Activated CD4-positive, CD25-positive, alpha-beta regulatory T cell treated with anti-CD3 and anti-CD28 coated beads, Interleukin-2, amount 50 U/mL, for 72 hours (primary cell): ENCODE data around the gene USP15.
A peak's percentile ranks its signal among the peaks of the same experiment; 100 is the strongest.

Experiments
- DNase-seq: peaks from one replicate; pipeline ENCODE4 v3.0.0; 2021

USP15 gene

DNA sequence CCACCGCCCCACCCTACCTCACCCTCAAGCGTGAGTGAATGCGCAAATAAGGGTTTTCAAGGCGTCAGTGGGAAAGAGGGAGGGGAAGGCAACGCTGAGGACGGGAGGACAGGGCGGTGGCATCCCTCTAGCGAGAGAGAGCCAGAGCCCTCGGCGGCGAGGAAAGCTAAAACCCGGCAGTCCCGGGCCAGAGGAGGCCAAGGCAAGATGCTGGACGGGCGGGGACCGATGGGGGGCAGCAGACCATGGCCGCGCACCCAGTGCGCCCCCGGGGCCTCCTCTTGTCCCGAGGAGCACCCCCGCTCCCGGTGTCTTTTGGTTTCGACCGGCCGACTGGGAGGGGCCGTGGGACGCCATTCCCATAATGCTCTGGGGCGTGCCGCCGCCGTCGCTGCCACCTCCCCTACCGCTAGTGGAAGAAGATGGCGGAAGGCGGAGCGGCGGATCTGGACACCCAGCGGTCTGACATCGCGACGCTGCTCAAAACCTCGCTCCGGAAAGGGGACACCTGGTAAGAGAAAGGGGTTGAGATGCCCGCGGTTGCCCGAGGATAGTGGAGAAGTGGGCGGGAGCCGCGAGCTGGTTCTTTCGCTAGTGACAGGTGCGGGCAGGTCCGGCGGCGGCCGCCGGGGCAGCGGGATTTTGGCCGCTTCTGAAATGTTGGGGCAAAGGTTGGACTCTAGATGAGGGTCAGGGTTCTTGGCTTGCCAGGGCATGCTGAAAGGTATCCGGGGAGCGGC lies at the start of gene USP15:
USP15 (plus strand) TSS at position 412 of the 740 bp plus-strand sequence; CDS start at position 423, 11 bp downstream.
- DNase-seq = peak; percentile 94

DNA sequence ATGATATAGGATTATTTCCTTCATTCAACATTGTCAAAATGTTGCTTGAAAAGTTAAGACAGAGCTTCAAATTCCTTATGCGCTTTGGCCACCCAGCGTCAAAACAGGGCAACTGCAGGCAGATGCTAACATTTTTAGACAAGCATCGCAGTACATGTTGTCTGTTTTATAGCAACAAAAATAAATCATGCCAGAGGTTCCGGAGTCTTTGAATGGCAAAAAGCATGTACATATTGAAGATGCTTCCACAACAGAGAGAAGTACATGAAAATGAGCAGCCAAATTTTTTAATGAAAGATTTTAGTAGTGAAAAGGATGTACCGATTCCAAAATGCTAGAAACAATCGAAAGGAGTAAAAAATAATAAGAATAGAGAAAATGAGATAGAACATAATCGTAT lies 49.8 kb upstream of the USP15 start:
- DNase-seq = no peak

DNA sequence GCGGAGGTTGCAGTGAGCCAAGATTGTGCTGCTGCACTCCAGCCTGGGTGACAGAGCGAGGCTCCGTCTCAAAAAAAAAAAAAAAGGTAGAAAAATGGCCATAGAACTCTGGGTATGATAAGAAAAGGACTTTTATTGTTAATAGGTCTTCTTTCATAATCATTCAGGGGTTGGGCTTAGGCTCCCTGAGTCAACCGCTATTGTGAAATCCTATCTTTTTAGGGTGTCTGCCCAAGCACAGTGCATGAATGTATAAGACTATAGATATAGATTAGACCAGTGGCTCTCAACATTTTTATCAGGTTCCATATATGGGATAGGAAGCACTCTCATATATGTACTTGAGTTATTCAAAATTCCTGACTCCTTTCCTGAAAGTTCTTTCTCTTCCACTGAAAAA lies 48.7 kb upstream of the USP15 start:
- DNase-seq = no peak

DNA sequence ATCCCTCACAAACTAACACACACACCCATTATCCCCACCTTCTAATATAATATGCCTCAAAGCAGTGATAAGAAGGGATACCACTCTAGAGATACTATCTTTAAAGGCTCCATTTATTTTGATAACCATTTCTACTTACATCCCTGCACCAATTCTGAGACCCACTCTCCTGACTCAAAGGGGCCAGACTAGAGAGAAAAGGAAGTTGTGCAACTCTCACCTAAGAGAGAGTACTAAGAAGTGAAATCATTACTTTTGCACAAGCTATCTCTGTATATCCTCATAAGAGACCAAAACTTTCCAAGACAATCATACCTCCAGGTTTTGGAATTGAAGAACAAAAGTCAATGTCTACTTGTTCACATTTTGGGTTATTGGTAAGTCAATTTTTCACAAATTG lies 45.4 kb upstream of the USP15 start:
- no peak for DNase-seq

DNA sequence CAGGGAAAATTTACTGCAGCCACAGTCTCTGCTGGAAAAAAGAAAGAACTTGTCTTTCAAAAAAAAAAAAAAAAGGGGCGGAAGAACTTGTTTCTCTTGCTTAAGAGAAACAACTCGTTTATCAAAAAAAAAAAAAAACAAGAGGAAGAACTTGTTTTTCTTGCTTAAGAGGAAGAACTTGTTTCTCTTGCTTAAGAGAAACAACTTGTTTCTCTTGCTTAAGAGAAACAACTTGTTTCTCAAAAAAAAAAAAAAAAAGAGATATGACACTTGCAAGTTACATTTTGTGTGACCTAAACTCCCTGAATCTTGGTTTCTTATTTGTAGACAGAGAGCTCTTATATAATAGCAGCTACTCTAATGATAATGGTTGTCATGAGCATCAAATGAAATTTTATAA lies 44.7 kb upstream of the USP15 start:
- no peak for DNase-seq

DNA sequence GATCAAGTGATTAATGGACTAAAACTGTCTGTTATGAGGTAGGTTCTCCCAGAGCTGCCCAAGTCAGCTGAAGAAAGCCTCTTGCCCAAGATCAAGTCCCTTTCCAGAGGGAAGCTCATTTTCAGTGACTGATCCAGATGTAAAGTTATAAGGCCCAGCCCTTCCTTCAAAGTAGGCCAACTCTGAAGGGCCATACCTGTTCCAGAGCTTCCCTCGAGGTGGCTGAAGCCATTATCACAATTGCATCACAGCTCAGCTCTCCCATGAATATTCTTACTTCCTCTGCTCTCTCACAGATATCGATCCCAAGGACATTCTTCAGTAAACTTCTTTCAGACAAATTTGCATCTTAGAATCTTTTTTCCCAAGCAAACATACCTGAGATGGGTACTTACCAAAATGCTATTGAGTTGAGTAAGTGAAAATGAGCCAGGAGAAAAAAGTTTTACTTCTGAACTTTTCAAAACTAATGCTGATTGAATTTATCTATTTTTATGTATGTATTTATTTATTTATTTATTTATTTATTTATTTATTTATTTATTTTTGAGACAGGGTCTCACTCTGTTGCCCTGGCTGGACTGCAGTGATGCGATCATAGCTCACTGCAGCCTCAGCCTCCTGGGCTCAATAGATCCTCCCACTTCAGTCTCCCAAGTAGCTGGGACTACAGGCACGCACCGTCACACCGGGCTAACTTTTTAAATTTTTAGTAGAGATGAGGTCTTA lies 42.6 kb upstream of the USP15 start:
- no peak for DNase-seq

- no peak for DNase-seq
Observed at GRCh38 chr12:62221107-62221506, 39.1 kb upstream of the USP15 start.

DNA sequence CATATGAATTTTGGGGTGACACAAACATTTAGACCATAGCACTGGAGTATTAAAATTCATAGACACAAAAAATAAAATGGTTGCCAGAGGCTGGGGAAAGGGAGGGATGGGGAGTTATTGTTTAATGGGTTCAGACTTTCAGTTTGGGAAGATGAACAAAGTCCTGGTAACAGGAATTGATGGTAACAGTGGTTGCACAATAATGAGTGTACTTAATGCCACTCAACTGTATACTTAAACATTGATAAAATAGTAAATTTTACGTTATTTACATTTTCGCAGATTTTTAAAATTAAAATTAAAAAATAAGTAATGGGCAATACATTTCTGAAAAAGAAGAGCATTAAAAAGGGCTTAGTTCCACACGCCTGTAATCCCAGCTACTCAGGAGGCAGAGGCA lies 35.6 kb upstream of the USP15 start:
- DNase-seq = no peak

DNA sequence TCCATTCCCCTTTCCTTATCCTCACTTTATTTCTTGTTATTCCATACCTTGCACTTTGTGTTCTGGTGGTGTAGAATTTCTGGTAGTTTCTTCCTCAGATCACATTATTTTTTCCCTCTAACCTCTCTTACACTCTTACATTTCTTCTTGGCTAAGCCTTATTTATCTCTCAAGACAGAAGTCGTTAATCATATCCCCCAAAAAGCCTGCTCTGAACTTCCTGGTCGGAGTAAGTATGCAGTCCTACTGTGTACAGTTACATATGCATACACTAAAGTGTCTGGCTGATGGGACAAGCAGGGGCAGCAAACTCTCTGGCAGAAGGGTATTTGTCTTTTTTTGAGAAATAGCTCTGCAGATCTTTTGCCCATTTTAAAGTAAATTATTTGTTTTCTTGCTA lies 33.1 kb upstream of the USP15 start:
- DNase-seq = no peak

DNA sequence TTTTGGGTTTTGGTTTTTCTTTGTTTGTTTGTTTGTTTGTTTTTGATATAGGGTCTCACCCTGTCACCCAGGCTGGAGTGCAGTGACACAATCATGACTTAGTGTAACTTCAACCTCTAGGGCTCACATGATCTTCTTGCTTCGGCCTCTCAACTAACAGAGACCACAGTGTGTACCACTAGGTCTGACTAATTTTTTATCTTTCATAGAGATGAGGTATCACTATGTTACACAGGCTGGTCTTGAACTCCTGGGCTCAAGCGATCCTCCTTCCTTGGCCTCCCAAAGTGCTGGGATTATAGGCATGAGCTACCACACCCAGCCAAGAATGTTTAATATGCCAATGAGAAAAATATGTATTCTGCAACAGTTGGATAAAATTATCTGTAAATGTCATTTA lies 29.6 kb upstream of the USP15 start:
- DNase-seq = no peak

- no peak for DNase-seq
Observed at GRCh38 chr12:62232143-62232729, 28.0 kb upstream of the USP15 start.

- no peak for DNase-seq
Observed at GRCh38 chr12:62233805-62234204, 26.4 kb upstream of the USP15 start.

DNA sequence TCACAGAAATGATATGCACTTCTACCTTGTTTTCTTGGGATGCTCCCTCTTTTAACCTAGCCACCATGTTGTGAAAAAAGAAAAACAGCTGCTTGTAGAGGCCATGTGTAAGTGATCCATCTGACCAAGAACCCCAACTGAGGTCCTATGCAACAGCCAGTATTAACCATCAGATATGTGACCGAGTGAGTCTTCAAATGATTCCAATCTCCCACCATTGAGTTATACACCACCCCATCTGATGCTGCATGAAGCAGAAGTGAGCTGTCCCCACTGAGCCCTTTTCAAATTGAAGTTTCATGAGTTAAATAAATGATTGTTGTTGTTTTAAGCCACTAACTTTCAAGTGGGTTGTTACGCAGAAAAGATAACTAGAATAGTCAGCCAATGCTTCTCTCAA lies 20.6 kb upstream of the USP15 start:
- no peak for DNase-seq

DNA sequence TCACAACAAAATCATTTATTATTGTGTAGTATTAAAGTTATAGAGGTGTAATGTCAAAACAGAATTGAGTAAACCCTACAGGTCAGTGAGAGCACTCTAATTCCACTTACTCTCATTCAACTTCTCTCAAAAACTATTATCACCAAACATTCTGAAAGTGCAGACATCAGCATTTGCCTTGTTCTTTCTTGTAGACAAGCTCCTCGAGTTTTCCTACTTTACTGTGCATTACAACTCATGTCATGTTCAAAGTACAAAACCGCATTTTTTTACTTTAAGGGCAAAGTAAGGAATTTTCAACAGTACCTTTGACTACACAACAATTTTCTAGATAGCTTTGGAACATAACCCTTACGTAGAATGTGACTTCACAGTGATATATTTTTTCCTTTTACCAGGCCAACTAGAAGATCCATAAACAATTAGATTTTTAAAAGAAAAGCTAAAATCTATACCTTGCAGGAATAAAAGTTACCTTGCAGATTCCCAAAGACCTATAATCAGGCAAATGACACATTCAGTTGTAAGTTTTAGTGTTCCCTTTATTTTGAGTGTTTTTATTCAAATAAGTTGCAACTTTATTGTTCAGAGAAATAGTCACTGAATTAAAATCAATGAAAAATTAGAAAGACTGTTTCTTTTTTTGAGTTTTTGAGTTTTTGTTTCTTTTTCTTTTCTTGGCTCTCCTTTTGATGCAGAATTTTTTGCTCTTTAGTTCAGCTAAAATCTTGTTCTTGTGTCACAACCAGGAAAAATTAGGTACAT lies 12.7 kb upstream of the USP15 start:
- no peak for DNase-seq

GRCh38 chr12:62248873-62249272 lies 11.3 kb upstream of the USP15 start:
- DNase-seq = no peak

DNA sequence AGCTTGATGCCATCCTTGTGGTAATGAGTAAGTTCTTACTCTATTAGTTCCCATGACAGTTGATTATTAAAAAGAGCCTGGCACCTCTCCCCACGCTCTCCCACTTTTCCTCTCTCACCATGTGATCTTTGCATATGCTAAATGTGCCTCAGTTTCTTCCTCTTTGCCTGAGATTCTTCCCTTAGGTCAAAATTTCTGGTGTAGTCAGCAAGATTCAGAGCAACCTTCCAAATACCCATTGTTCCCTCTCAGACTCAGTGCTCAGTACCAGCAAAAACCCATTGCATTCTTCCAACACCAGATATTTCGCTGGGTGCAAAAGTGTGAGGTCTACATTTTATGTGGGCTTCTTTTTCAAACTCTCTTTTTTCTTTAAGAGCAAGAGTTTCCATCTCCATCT lies 10.8 kb upstream of the USP15 start:
- no peak for DNase-seq

- no peak for DNase-seq
Observed at GRCh38 chr12:62250671-62251608, 9.3 kb upstream of the USP15 start.

DNA sequence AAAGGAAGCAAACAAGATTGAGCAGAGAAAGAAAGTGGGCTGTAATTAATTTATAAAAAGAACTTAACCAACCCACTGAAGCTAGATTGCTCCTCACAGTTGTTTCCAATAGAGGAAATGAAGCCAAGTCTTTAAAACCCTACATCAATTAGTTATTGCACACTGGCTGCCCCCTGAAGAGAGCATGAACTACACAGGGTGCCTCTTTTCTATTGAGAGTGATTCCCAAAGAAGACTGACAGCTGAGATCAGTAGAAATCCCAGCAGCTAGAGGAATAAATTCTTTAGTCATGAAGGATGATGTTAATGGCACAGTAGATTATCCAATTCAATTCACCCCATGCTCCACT lies 8.6 kb upstream of the USP15 start:
- no peak for DNase-seq

GRCh38 chr12:62252576-62252975 lies 7.6 kb upstream of the USP15 start:
- DNase-seq = no peak

DNA sequence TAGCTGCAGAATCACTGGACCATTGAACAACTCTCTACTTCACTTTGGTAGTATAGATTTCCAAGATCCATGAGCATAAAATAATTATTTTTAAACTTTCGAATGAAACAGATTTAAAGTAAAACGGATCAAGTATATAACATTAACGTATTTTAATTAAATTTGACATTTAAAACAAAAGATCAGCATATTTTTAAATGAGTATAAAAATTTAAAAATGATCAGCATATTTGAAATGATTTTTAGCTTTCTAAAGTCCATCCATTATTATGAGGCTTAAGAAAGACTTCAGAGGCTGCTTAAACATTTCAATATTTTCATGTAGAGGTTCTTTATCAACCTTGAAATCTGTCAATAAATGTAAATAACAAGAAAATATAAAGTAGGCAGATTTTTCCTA lies 5.2 kb upstream of the USP15 start:
- DNase-seq = no peak

- no peak for DNase-seq
Observed at GRCh38 chr12:62256408-62257096, 3.7 kb upstream of the USP15 start.

- no peak for DNase-seq
Observed at GRCh38 chr12:62258231-62258630, 2.0 kb upstream of the USP15 start.
